Testis (tissue), 2 donors: ENCODE measurements around the gene BCKDHB.

Source experiments
- POLR2A ChIP-seq: fragments of 450-650 bp; IDR thresholded peaks from one replicate; pipeline ENCODE4 v1.6.1; 2017; ENCODE audit warnings: antibody characterized with exemption, mild to moderate bottlenecking, moderate library complexity
- TF ChIP-seq, protein P1 (sequence below), 3 experiments: fragments of 450-650 bp in 2 of 3; fragments of 200-600 bp in 1 of 3; sonication (generic) in 1 of 3; IDR thresholded peaks; one replicate each; pipeline ENCODE4 v1.5.1; 2016 to 2019; ENCODE audit warnings: antibody characterized with exemption in 3 of 3, mild to moderate bottlenecking in 2 of 3, moderate library complexity in 1 of 3

DNA sequence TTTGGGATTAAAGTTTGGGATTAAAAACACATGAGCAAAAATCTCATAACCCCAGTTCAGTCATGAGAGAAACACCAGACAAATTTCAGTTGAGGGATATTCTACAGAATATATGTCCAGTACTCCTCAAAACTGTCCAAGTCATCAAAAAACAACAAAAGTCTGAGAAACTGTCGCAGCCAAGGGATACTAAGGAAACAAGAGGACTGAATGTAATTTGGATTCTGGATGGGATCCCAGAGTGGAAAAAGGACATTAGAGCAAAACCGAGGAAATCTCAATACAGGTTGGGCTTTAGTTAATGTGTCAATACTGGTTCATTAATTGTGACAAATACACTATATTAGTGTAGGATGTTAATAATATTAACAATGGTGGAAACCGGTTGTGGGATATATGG, 219.3 kb downstream of the BCKDHB start:
- TF ChIP-seq, protein P1, sequence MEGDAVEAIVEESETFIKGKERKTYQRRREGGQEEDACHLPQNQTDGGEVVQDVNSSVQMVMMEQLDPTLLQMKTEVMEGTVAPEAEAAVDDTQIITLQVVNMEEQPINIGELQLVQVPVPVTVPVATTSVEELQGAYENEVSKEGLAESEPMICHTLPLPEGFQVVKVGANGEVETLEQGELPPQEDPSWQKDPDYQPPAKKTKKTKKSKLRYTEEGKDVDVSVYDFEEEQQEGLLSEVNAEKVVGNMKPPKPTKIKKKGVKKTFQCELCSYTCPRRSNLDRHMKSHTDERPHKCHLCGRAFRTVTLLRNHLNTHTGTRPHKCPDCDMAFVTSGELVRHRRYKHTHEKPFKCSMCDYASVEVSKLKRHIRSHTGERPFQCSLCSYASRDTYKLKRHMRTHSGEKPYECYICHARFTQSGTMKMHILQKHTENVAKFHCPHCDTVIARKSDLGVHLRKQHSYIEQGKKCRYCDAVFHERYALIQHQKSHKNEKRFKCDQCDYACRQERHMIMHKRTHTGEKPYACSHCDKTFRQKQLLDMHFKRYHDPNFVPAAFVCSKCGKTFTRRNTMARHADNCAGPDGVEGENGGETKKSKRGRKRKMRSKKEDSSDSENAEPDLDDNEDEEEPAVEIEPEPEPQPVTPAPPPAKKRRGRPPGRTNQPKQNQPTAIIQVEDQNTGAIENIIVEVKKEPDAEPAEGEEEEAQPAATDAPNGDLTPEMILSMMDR (IDR thresholded peaks at IDR 0.05), result no peak
- no peak for TF ChIP-seq POLR2A
